H1 (cell line): Measurements from ENCODE around the gene ST6GALNAC5. TPM values are rescaled to one million over a fixed set of nuclear protein-coding genes. Genes with fewer than 3 reads are reported as not detected.

ENCODE experiments used
- CTCF ChIA-PET: fragments of 300-600 bp; sonication (Branson Sonifier 250); formaldehyde crosslinking; loops from one replicate; lab custom pipeline; 2021; ENCODE audit not compliant: partially characterized antibody; lab: Charles Lee
- POLR2A ChIA-PET: fragments of 300-600 bp; sonication (Branson Sonifier 250); formaldehyde crosslinking; loops from one replicate; lab custom pipeline; 2021; ENCODE audit warnings: inconsistent platforms; ENCODE audit not compliant: partially characterized antibody; lab: Charles Lee
- DNase-seq, 2 experiments: peaks; one replicate each; pipeline versions ENCODE4 v3.0.0 to v3.0.0-alpha.2; 2010 to 2022; ENCODE audit warnings: low spot score in 2 of 2, low read depth in 1 of 2, mixed read lengths in 1 of 2
- FAIRE-seq: peaks from 2 replicates; lab custom pipeline; 2011; peaks lifted over from hg19 to GRCh38; lab: Jason Lieb, UNC
- H2AFZ ChIP-seq: 2 replicates; pipeline ENCODE4 v1.8.1; 2012; ENCODE audit warnings: low read length, inconsistent platforms
- H2AK5ac ChIP-seq: 2 replicates; pipeline ENCODE4 v1.6.1; 2013; ENCODE audit warnings: low read depth, low read length
- H2BK120ac ChIP-seq: replicated peaks from 2 replicates; pipeline ENCODE3; 2013; ENCODE audit warnings: low read depth, low read length, inconsistent platforms
- H2BK12ac ChIP-seq: 2 replicates; pipeline ENCODE4 v1.6.1; 2013; ENCODE audit warnings: low read depth, low read length
- H2BK15ac ChIP-seq: 2 replicates; pipeline ENCODE4 v1.6.1; 2013; ENCODE audit warnings: low read length
- H2BK20ac ChIP-seq: 2 replicates; pipeline ENCODE4 v1.6.1; 2013; ENCODE audit warnings: low read length
- H2BK5ac ChIP-seq: 2 replicates; pipeline ENCODE4 v1.6.1; 2013; ENCODE audit warnings: low read depth, low read length
- H3K14ac ChIP-seq: 2 replicates; pipeline ENCODE4 v1.6.1; 2013; ENCODE audit warnings: inconsistent platforms; ENCODE audit not compliant: insufficient read length
- H3K18ac ChIP-seq: 2 replicates; pipeline ENCODE4 v1.6.1; 2013; ENCODE audit warnings: low read length; ENCODE audit errors: extremely low read depth
- H3K23ac ChIP-seq: 2 replicates; pipeline ENCODE4 v1.6.1; 2013; ENCODE audit warnings: inconsistent platforms; ENCODE audit not compliant: insufficient read length
- H3K23me2 ChIP-seq: 2 replicates; pipeline ENCODE4 v1.6.1; 2013; ENCODE audit warnings: low read depth, low read length
- H3K27ac ChIP-seq: 2 replicates; pipeline ENCODE4 v1.6.1; 2011; ENCODE audit warnings: low read depth, low read length, inconsistent platforms
- H3K27me3 ChIP-seq, 4 experiments: replicated peaks in 1 of 4; 1 replicate in 1 of 4; 2 replicates in 3 of 4; pipeline versions ENCODE4 v1.6.1 to v1.8.1; 2011 to 2013; ENCODE audit warnings: low read length in 3 of 4, mild to moderate bottlenecking in 3 of 4, inconsistent platforms in 2 of 4, mixed read lengths in 2 of 4, moderate library complexity in 1 of 4; ENCODE audit not compliant: control insufficient read depth in 3 of 4, insufficient read depth in 3 of 4; ENCODE audit errors: extremely low read depth in 1 of 4
- H3K36me3 ChIP-seq, 4 experiments: 2 replicates each; pipeline versions ENCODE4 v1.6.1 to v1.8.1; 2011 to 2013; ENCODE audit warnings: mild to moderate bottlenecking in 4 of 4, low read length in 3 of 4, moderate library complexity in 2 of 4, control low read depth in 1 of 4, inconsistent platforms in 1 of 4; ENCODE audit not compliant: insufficient read depth in 4 of 4, control insufficient read depth in 2 of 4
- H3K4ac ChIP-seq: replicated peaks from 2 replicates; pipeline ENCODE3; 2013; ENCODE audit warnings: low read length, low read depth, mixed read lengths, inconsistent platforms; ENCODE audit not compliant: insufficient read length
- H3K4me1 ChIP-seq, 4 experiments: replicated peaks in 1 of 4; 1 replicate in 1 of 4; 2 replicates in 3 of 4; pipeline versions ENCODE4 v1.6.1 to v1.8.1; 2011 to 2013; ENCODE audit warnings: low read length in 3 of 4, inconsistent platforms in 2 of 4, mixed read lengths in 1 of 4; ENCODE audit not compliant: insufficient read depth in 4 of 4, control insufficient read depth in 3 of 4
- H3K4me2 ChIP-seq, 2 experiments: 2 replicates each; pipeline versions ENCODE4 v1.6.1 to v1.8.1; 2011 to 2013; ENCODE audit warnings: low read depth in 2 of 2, low read length in 2 of 2, control low read depth in 1 of 2, inconsistent platforms in 1 of 2, mild to moderate bottlenecking in 1 of 2; ENCODE audit not compliant: insufficient read depth in 1 of 2
- H3K4me3 ChIP-seq, 4 experiments: fragments of 200-600, 300-600 bp in 1 of 4; sonication (generic), shearing (Covaris generic), sonication (Bioruptor Twin) in 1 of 4; 2 replicates each; pipeline versions ENCODE4 v1.5.1 to v1.8.1; 2011 to 2016; ENCODE audit warnings: low read length in 4 of 4, low read depth in 3 of 4, control low read depth in 2 of 4, inconsistent platforms in 2 of 4, mild to moderate bottlenecking in 2 of 4, mixed read lengths in 1 of 4, moderate library complexity in 1 of 4; ENCODE audit not compliant: insufficient read depth in 2 of 4; ENCODE audit errors: extremely low read depth in 1 of 4
- H3K56ac ChIP-seq: replicated peaks from 2 replicates; pipeline ENCODE3; 2013; ENCODE audit warnings: low read depth, mild to moderate bottlenecking, mixed read lengths, low read length, inconsistent platforms; ENCODE audit not compliant: insufficient read length
- H3K79me1 ChIP-seq: 2 replicates; pipeline ENCODE4 v1.6.1; 2013; ENCODE audit warnings: low read depth, low read length, control low read depth
- H3K79me2 ChIP-seq, 2 experiments: 2 replicates each; pipeline versions ENCODE4 v1.6.1 to v1.8.1; 2012 to 2013; ENCODE audit warnings: low read length in 2 of 2, mild to moderate bottlenecking in 2 of 2, inconsistent platforms in 1 of 2; ENCODE audit not compliant: insufficient read depth in 2 of 2, control insufficient read depth in 1 of 2
- H3K9ac ChIP-seq, 4 experiments: replicated peaks in 1 of 4; 1 replicate in 1 of 4; 2 replicates in 3 of 4; pipeline versions ENCODE4 v1.6.1 to v1.8.1; 2011 to 2013; ENCODE audit warnings: low read depth in 3 of 4, low read length in 3 of 4, control low read depth in 2 of 4, mild to moderate bottlenecking in 2 of 4, moderate library complexity in 2 of 4, inconsistent platforms in 1 of 4; ENCODE audit errors: extremely low read depth in 1 of 4
- H3K9me3 ChIP-seq, 2 experiments: 2 replicates each; pipeline versions ENCODE4 v1.6.1 to v1.8.1; 2012 to 2013; ENCODE audit warnings: mild to moderate bottlenecking in 2 of 2, moderate library complexity in 2 of 2, control low read depth in 1 of 2, inconsistent platforms in 1 of 2, low read depth in 1 of 2, low read length in 1 of 2, mixed read lengths in 1 of 2; ENCODE audit not compliant: insufficient read depth in 2 of 2
- H4K20me1 ChIP-seq, 2 experiments: replicated peaks in 1 of 2; 2 replicates each; pipeline versions ENCODE3 to v1.8.1; 2011 to 2013; ENCODE audit warnings: inconsistent platforms in 2 of 2, low read length in 2 of 2, mild to moderate bottlenecking in 1 of 2; ENCODE audit not compliant: insufficient read depth in 2 of 2, control insufficient read depth in 1 of 2
- H4K5ac ChIP-seq: 2 replicates; pipeline ENCODE4 v1.6.1; 2013; ENCODE audit warnings: low read length, low read depth, mixed read lengths, inconsistent platforms; ENCODE audit not compliant: insufficient read length
- H4K8ac ChIP-seq: 2 replicates; pipeline ENCODE4 v1.8.0; 2013; ENCODE audit warnings: mild to moderate bottlenecking, moderate library complexity, low read length, inconsistent platforms; ENCODE audit not compliant: insufficient read depth; ENCODE audit errors: extremely low read depth
- H4K91ac ChIP-seq: replicated peaks from 2 replicates; pipeline ENCODE3; 2013; ENCODE audit warnings: low read length, mixed read lengths, inconsistent platforms; ENCODE audit not compliant: insufficient read length
- BRCA1 ChIP-seq: IDR thresholded peaks from 2 replicates; pipeline ENCODE4 v1.6.1; 2012; ENCODE audit warnings: low read depth, low read length, improper control_type of control experiment
- CBX8 ChIP-seq: fragments of 300-800, 300-1000 bp; sonication (generic); IDR thresholded peaks from 2 replicates; pipeline ENCODE4 v1.7.1; 2016; ENCODE audit warnings: low read depth, low read length, borderline replicate concordance
- CHD1 ChIP-seq: IDR thresholded peaks from 2 replicates; pipeline ENCODE4 v1.6.1; 2012; ENCODE audit warnings: low read depth, low read length, improper control_type of control experiment
- CREB1 ChIP-seq: IDR thresholded peaks from 2 replicates; pipeline ENCODE4 v1.6.1; 2012; ENCODE audit warnings: inconsistent platforms
- EGR1 ChIP-seq: IDR thresholded peaks from 2 replicates; pipeline ENCODE4 v1.6.1; 2011; ENCODE audit warnings: low read depth, low read length, borderline replicate concordance
- EZH2 ChIP-seq: fragments of 200-600 bp; sonication (generic); IDR thresholded peaks from 2 replicates; pipeline ENCODE4 v1.7.1; 2012; ENCODE audit warnings: low read depth, mild to moderate bottlenecking, moderate library complexity, low read length, inconsistent platforms; ENCODE audit not compliant: severe bottlenecking
- JUND ChIP-seq: IDR thresholded peaks from 2 replicates; pipeline ENCODE4 v1.6.1; 2011; ENCODE audit warnings: mild to moderate bottlenecking, improper control_type of control experiment, low read length
- WGBS, 2 experiments: shearing (Covaris generic) in 1 of 2; methylation state at CpG; one replicate each; pipeline versions ENCODE4 v1.1.6 to v1.1.7; 2013 to 2015; ENCODE audit warnings: low lambda C conversion rate in 2 of 2, mixed read lengths in 2 of 2, inconsistent platforms in 1 of 2, low coverage in 1 of 2, missing lambda C conversion rate in 1 of 2; ENCODE audit not compliant: insufficient replicate concordance in 2 of 2, insufficient coverage in 1 of 2, insufficient read length in 1 of 2; ENCODE audit errors: extremely low coverage in 1 of 2, missing lambda C conversion rate in 1 of 2; 5-methylcytosine and 5-hydroxymethylcytosine counted together
- polyA plus RNA-seq, 7 experiments: library from polyadenylated mRNA; depleted of rRNA in 3 of 7; stranded (reverse) in 5 of 7; unstranded in 2 of 7; fragments of >200 nt in 5 of 7; fragments of 200-250 nt in 2 of 7; gene quantifications; 1 replicate in 5 of 7; 2 replicates in 1 of 7; 4 replicates in 1 of 7; pipeline versions ENCODE4 v1.2.1 to v1.2.3, GENCODE V29; 2011 to 2013; ENCODE audit warnings: missing spikeins in 2 of 7, mixed read lengths in 2 of 7
- total RNA-seq: library from RNA; stranded (reverse); fragmentation: NEBNext Ultra II Directional; extraction: Animal tissue kit (Norgen Biotek cat#: 25700); gene quantifications from 2 replicates; pipeline ENCODE4 v1.2.1, GENCODE V29; 2021

The ST6GALNAC5 gene
- total and polyA plus RNA-seq, 2 of the 8 experiments (the other 6 are each of a cell fraction or from before 2014, with no cell fraction given), result 6.2 to 7.3 TPM

GRCh38 chr1:76892675-76893074 is 25.4 kb downstream of the ST6GALNAC5 start:
- WGBS, 2 experiments, result 88% methylated on average over 1 of the region's 1 CpG; no CpG with 5 or more reads in 1 of the 2 experiments
- H3K18ac ChIP-seq, result no peak overlapping the region
- H3K4ac ChIP-seq, result no peak overlapping the region
- POLR2A ChIA-PET, result no interaction called here
- peaks cover 0 to 2% of the 10 kb centered on the region in 2 experiments; a peak in 1 of 4 replicates for H3K9me3 ChIP-seq
- no peaks in the 10 kb centered on the region for H3K79me2 ChIP-seq
- no peak overlapping the region for H3K56ac ChIP-seq
- H4K20me1 ChIP-seq, result no peaks in the 10 kb centered on the region
- H2BK12ac ChIP-seq, result no peak overlapping the region
- H2BK20ac ChIP-seq, result no peak overlapping the region
- TF ChIP-seq BRCA1 (no peak), EZH2 (no peak), CBX8 (no peak), EGR1 (no peak), CREB1 (no peak), JUND (no peak), CHD1 (no peak)
- no peak overlapping the region for H3K14ac ChIP-seq
- no peaks in the 10 kb centered on the region; the same call in 1 of the 2 replicates for H3K79me1 ChIP-seq
- H2BK5ac ChIP-seq, result no peak overlapping the region
- no peak overlapping the region for H2BK15ac ChIP-seq
- FAIRE-seq, result no peak
- H3K27me3 ChIP-seq, result no peaks in the 10 kb centered on the region
- no peak overlapping the region for H3K27ac ChIP-seq
- no peak overlapping the region for H4K5ac ChIP-seq
- no peaks in the 10 kb centered on the region for H3K23me2 ChIP-seq
- H4K8ac ChIP-seq, result no peak overlapping the region
- no peak overlapping the region for H3K4me3 ChIP-seq
- H3K9ac ChIP-seq, result no peak overlapping the region
- no peak overlapping the region for H2BK120ac ChIP-seq
- no peak overlapping the region for H2AK5ac ChIP-seq
- DNase-seq, result no peak
- no peak overlapping the region for H3K23ac ChIP-seq
- CTCF ChIA-PET, result no interaction called here
- H4K91ac ChIP-seq, result no peak overlapping the region
- no peaks in the 10 kb centered on the region for H3K36me3 ChIP-seq
- H3K4me1 ChIP-seq, result no peaks in the 10 kb centered on the region
- no peak overlapping the region for H2AFZ ChIP-seq
- no peak overlapping the region for H3K4me2 ChIP-seq
